Measurements from ENCODE around the gene CAPN12. TPM values are rescaled to one million over a fixed set of nuclear protein-coding genes. Genes with fewer than 3 reads are reported as not detected.

Gene CAPN12
- total and polyA plus RNA-seq, 4 donors, result 3.8 to 28.7 (median 8.8) TPM

GRCh38 chr19:38742296-38742695 is 2.0 kb downstream of the CAPN12 start:
- 91% methylated on average over 9 of the region's 9 CpGs for WGBS
- Histone ChIP-seq H3K9ac (ENCODE audit: low read depth in 1 of 2, low read length in 2 of 2) (no peak overlapping the region), H3K9me3 (ENCODE audit: control insufficient read depth in 4 of 4, low read length in 3 of 4) (no peaks in the 10 kb centered on the region), H3K27me3 (ENCODE audit: control insufficient read depth in 4 of 4, insufficient read depth in 4 of 4, low read length in 3 of 4) (no peaks in the 10 kb centered on the region), H3K36me3 (ENCODE audit: control insufficient read depth in 4 of 4, insufficient read depth in 3 of 4, low read depth in 1 of 4, low read length in 3 of 4) (no peaks in the 10 kb centered on the region), H3K4me3 (ENCODE audit: low read depth in 1 of 3, low read length in 3 of 3) (no peak overlapping the region), H3K27ac (ENCODE audit: low read depth in 1 of 2, low read length in 2 of 2) (no peak overlapping the region), H3K4me1 (ENCODE audit: control insufficient read depth in 4 of 4, insufficient read depth in 4 of 4, low read length in 3 of 4) (no peaks in the 10 kb centered on the region)
- TF ChIP-seq, protein P1, sequence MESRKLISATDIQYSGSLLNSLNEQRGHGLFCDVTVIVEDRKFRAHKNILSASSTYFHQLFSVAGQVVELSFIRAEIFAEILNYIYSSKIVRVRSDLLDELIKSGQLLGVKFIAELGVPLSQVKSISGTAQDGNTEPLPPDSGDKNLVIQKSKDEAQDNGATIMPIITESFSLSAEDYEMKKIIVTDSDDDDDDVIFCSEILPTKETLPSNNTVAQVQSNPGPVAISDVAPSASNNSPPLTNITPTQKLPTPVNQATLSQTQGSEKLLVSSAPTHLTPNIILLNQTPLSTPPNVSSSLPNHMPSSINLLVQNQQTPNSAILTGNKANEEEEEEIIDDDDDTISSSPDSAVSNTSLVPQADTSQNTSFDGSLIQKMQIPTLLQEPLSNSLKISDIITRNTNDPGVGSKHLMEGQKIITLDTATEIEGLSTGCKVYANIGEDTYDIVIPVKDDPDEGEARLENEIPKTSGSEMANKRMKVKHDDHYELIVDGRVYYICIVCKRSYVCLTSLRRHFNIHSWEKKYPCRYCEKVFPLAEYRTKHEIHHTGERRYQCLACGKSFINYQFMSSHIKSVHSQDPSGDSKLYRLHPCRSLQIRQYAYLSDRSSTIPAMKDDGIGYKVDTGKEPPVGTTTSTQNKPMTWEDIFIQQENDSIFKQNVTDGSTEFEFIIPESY (IDR thresholded peaks at IDR 0.05), result no peak
- no peak for TF ChIP-seq RXRA (IDR thresholded peaks at IDR 0.05)
- TF ChIP-seq TAF1 (conservative IDR thresholded peaks at IDR 0.05), result no peak
- no peak for TF ChIP-seq SP1 (IDR thresholded peaks at IDR 0.05)
- no peak for TF ChIP-seq FOXA2 (IDR thresholded peaks at IDR 0.05)
- no peak for TF ChIP-seq GABPA (IDR thresholded peaks at IDR 0.05 in 1 of 2, conservative IDR thresholded peaks at IDR 0.05 in 1 of 2)
- no peak for TF ChIP-seq HNF4G (IDR thresholded peaks at IDR 0.05)
- TF ChIP-seq, protein P2, sequence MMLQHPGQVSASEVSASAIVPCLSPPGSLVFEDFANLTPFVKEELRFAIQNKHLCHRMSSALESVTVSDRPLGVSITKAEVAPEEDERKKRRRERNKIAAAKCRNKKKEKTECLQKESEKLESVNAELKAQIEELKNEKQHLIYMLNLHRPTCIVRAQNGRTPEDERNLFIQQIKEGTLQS (IDR thresholded peaks at IDR 0.05), result no peak
- no peak for TF ChIP-seq MAX (IDR thresholded peaks at IDR 0.05)
- DNase-seq (ENCODE audit: low spot score), result no peak

GRCh38 chr19:38741670-38742069 is 2.6 kb downstream of the CAPN12 start:
- whole genome bisulfite sequencing, result 98% methylated on average over 15 of the region's 15 CpGs
- Histone ChIP-seq H3K27ac (ENCODE audit: low read depth in 1 of 2, low read length in 2 of 2) (no peak overlapping the region), H3K4me1 (ENCODE audit: control insufficient read depth in 4 of 4, insufficient read depth in 4 of 4, low read length in 3 of 4) (no peaks in the 10 kb centered on the region), H3K27me3 (ENCODE audit: control insufficient read depth in 4 of 4, insufficient read depth in 4 of 4, low read length in 3 of 4) (no peaks in the 10 kb centered on the region), H3K36me3 (ENCODE audit: control insufficient read depth in 4 of 4, insufficient read depth in 3 of 4, low read depth in 1 of 4, low read length in 3 of 4) (no peaks in the 10 kb centered on the region), H3K9ac (ENCODE audit: low read depth in 1 of 2, low read length in 2 of 2) (no peak overlapping the region), H3K4me3 (ENCODE audit: low read depth in 1 of 3, low read length in 3 of 3) (no peak overlapping the region), H3K9me3 (ENCODE audit: control insufficient read depth in 4 of 4, low read length in 3 of 4) (no peaks in the 10 kb centered on the region)
- no peak for DNase-seq (ENCODE audit: low spot score)
- TF ChIP-seq, protein P3, sequence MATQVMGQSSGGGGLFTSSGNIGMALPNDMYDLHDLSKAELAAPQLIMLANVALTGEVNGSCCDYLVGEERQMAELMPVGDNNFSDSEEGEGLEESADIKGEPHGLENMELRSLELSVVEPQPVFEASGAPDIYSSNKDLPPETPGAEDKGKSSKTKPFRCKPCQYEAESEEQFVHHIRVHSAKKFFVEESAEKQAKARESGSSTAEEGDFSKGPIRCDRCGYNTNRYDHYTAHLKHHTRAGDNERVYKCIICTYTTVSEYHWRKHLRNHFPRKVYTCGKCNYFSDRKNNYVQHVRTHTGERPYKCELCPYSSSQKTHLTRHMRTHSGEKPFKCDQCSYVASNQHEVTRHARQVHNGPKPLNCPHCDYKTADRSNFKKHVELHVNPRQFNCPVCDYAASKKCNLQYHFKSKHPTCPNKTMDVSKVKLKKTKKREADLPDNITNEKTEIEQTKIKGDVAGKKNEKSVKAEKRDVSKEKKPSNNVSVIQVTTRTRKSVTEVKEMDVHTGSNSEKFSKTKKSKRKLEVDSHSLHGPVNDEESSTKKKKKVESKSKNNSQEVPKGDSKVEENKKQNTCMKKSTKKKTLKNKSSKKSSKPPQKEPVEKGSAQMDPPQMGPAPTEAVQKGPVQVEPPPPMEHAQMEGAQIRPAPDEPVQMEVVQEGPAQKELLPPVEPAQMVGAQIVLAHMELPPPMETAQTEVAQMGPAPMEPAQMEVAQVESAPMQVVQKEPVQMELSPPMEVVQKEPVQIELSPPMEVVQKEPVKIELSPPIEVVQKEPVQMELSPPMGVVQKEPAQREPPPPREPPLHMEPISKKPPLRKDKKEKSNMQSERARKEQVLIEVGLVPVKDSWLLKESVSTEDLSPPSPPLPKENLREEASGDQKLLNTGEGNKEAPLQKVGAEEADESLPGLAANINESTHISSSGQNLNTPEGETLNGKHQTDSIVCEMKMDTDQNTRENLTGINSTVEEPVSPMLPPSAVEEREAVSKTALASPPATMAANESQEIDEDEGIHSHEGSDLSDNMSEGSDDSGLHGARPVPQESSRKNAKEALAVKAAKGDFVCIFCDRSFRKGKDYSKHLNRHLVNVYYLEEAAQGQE (IDR thresholded peaks at IDR 0.05), result no peak
- TF ChIP-seq EGR1 (IDR thresholded peaks at IDR 0.05; ENCODE audit: low read depth in 2 of 2) (no peak), RAD21 (IDR thresholded peaks at IDR 0.05) (no peak), JUND (IDR thresholded peaks at IDR 0.05) (no peak), YY1 (IDR thresholded peaks at IDR 0.05) (no peak), MAX (IDR thresholded peaks at IDR 0.05) (no peak), SP1 (IDR thresholded peaks at IDR 0.05) (no peak), RXRA (IDR thresholded peaks at IDR 0.05) (no peak), TAF1 (conservative IDR thresholded peaks at IDR 0.05) (no peak), CTCF (IDR thresholded peaks at IDR 0.05; ENCODE audit: low read depth, low read length, missing input control) (no peak), GABPA (IDR thresholded peaks at IDR 0.05 in 1 of 2, conservative IDR thresholded peaks at IDR 0.05 in 1 of 2) (no peak), FOXA1 (IDR thresholded peaks at IDR 0.05) (no peak), HNF4G (IDR thresholded peaks at IDR 0.05) (no peak), HNF4A (conservative IDR thresholded peaks at IDR 0.05) (no peak)
- TF ChIP-seq, protein P1 (IDR thresholded peaks at IDR 0.05), result no peak
